Placental pericyte (primary cell): ENCODE measurements around the gene ID1. TPM values are rescaled to one million over a fixed set of nuclear protein-coding genes. Genes with fewer than 3 reads are reported as not detected.

Experiments
- small RNA-seq: library from RNA; depleted of rRNA; stranded (forward); fragments of <200 nt; gene quantifications from one replicate; pipeline ENCODE3, GENCODE V24; 2012; ENCODE audit warnings: low replicate concordance
- total RNA-seq: library from RNA; depleted of rRNA; stranded (reverse); fragments of >200 nt; gene quantifications from 2 replicates; pipeline ENCODE4 v1.2.3, GENCODE V29; 2012

ID1 gene
- 31.3 and 47.0 TPM in 2 replicates for total RNA-seq

GRCh38 chr20:31605031-31605901, at the start of gene ID1:
ID1 (plus strand) TSS chr20:31605289; CDS start chr20:31605388, 99 bp downstream.

GRCh38 chr20:31637660-31638059, 32.6 kb downstream of the ID1 start, which contains the start of gene COX4I2:
COX4I2 (plus strand) TSS chr20:31637912; CDS start chr20:31639018, 1,106 bp downstream.

Small RNA genes lying within 50 kb of the gene (small RNA-seq; reads per million reads assigned to genes)
- gene MIR3193, result not detected

Other genes starting within 250 kb of the ID1 start
- not detected in 2 replicates for gene DEFB118, start 236.7 kb upstream of the ID1 start, total RNA-seq
- not detected in 2 replicates for gene DEFB119, start 214.7 kb upstream of the ID1 start, total RNA-seq
- not detected in 2 replicates for gene DEFB121, start 199.1 kb upstream of the ID1 start, total RNA-seq
- gene DEFB123, start 164.7 kb upstream of the ID1 start, total RNA-seq, result not detected in 2 replicates
- not detected in 2 replicates for gene DEFB124, start 130.2 kb upstream of the ID1 start, total RNA-seq
- gene REM1, start 130.0 kb upstream of the ID1 start, total RNA-seq, result not detected in 2 replicates
- 132 and 202 TPM in 2 replicates for gene HM13, start 90.8 kb upstream of the ID1 start, total RNA-seq
- not detected in 2 replicates for gene COX4I2, start 32.6 kb downstream of the ID1 start, total RNA-seq
- 111 and 148 TPM in 2 replicates for gene BCL2L1, start 117.6 kb downstream of the ID1 start, total RNA-seq
- 3.1 and 123 TPM in 2 replicates for gene TPX2, start 134.0 kb downstream of the ID1 start, total RNA-seq
- gene MYLK2, start 214.1 kb downstream of the ID1 start, total RNA-seq, result 0.57 TPM in 1 of 2 replicates, not detected in the other
- 0.22 and 2.0 TPM in 2 replicates for gene FOXS1, start 240.3 kb downstream of the ID1 start, total RNA-seq